TTC549 (cell line): ENCODE data around the gene JRKL.

Experiments used
- FAIRE-seq: peaks from 2 replicates; lab custom pipeline; 2012; peaks lifted over from hg19 to GRCh38; lab: Jason Lieb, UNC

The JRKL gene

GRCh38 chr11:96389720-96390487, at the start of gene JRKL, which contains the start of gene CCDC82:
Gene JRKL, plus strand, starts transcription at chr11:96390013. Its CDS starts 637 bp downstream, at chr11:96390650.
Gene CCDC82, minus strand, starts transcription at chr11:96389912. Its CDS starts 5,165 bp downstream, at chr11:96384747.
- no peak for FAIRE-seq

- FAIRE-seq = no peak
These were observed 49.3 kb upstream of the JRKL start for GRCh38 chr11:96340555-96340885.

- FAIRE-seq = no peak
These were observed 48.4 kb upstream of the JRKL start for GRCh38 chr11:96341211-96342013.

- FAIRE-seq = no peak
These were observed 47.5 kb upstream of the JRKL start for GRCh38 chr11:96342014-96342960.

GRCh38 chr11:96342961-96343711, 46.7 kb upstream of the JRKL start, which contains the start of gene MAML2:
Gene MAML2, minus strand, starts transcription at chr11:96343195. Its CDS starts 1,300 bp downstream, at chr11:96341895.
- FAIRE-seq = no peak

- FAIRE-seq = no peak
These were observed 33.0 kb upstream of the JRKL start for GRCh38 chr11:96356848-96357247.

- no peak for FAIRE-seq
These were observed 32.0 kb upstream of the JRKL start for GRCh38 chr11:96357794-96358193.

- no peak for FAIRE-seq
These were observed 31.5 kb upstream of the JRKL start for GRCh38 chr11:96358321-96358720.

GRCh38 chr11:96361778-96362177, 28.0 kb upstream of the JRKL start:
- FAIRE-seq = no peak

GRCh38 chr11:96365493-96365892, 24.3 kb upstream of the JRKL start:
- no peak for FAIRE-seq

- no peak for FAIRE-seq
These were observed 23.8 kb upstream of the JRKL start for GRCh38 chr11:96366024-96366423.

- no peak for FAIRE-seq
These were observed 22.5 kb upstream of the JRKL start for GRCh38 chr11:96367342-96367741.

GRCh38 chr11:96373826-96374225, 16.0 kb upstream of the JRKL start:
- no peak for FAIRE-seq

GRCh38 chr11:96376796-96377195, 13.0 kb upstream of the JRKL start:
- FAIRE-seq = no peak

GRCh38 chr11:96384156-96384555, 5.7 kb upstream of the JRKL start:
- FAIRE-seq = no peak

- no peak for FAIRE-seq
These were observed 4.6 kb upstream of the JRKL start for GRCh38 chr11:96385187-96385586.

GRCh38 chr11:96388891-96389719, 708 bp upstream of the JRKL start:
- no peak for FAIRE-seq

GRCh38 chr11:96390488-96390792, 627 bp downstream of the JRKL start:
- no peak for FAIRE-seq

- FAIRE-seq = no peak
These were observed 2.0 kb downstream of the JRKL start for GRCh38 chr11:96391698-96392307.

GRCh38 chr11:96393753-96394348, 4.0 kb downstream of the JRKL start:
- peak; percentile 85 for FAIRE-seq
